ENCODE results near the gene ATG16L1.
"Not testable (repeated sequence)": the region's sequence is repeated elsewhere in the genome, so short reads cannot be mapped to it uniquely, and the experiment has no call there.

Gene ATG16L1

GRCh38 chr2:233331536-233331935 lies 80.1 kb downstream of the ATG16L1 start:
- peak in 1 of 2 donors; percentile 52 for DNase-seq (ENCODE audit: low read depth in 2 of 2)

- DNase-seq (ENCODE audit: low read depth in 2 of 2) = no peak
Measured at GRCh38 chr2:233332125-233332524, 80.7 kb downstream of the ATG16L1 start.

- DNase-seq (ENCODE audit: low read depth in 2 of 2) = no peak
Measured at GRCh38 chr2:233334915-233335314, 83.4 kb downstream of the ATG16L1 start.

- DNase-seq (ENCODE audit: low read depth in 2 of 2) = not testable (repeated sequence)
Measured at GRCh38 chr2:233336091-233336490, 84.6 kb downstream of the ATG16L1 start.

GRCh38 chr2:233336541-233336940 lies 85.1 kb downstream of the ATG16L1 start:
- DNase-seq (ENCODE audit: low read depth in 2 of 2) = no peak

- no peak for DNase-seq (ENCODE audit: low read depth in 2 of 2)
Measured at GRCh38 chr2:233338046-233338445, 86.6 kb downstream of the ATG16L1 start.

- no peak for DNase-seq (ENCODE audit: low read depth in 2 of 2)
Measured at GRCh38 chr2:233338812-233339368, 87.4 kb downstream of the ATG16L1 start.

- no peak for DNase-seq (ENCODE audit: low read depth in 2 of 2)
Measured at GRCh38 chr2:233339427-233339826, 88.0 kb downstream of the ATG16L1 start.

- no peak for DNase-seq (ENCODE audit: low read depth in 2 of 2)
Measured at GRCh38 chr2:233341296-233341695, 89.8 kb downstream of the ATG16L1 start.

GRCh38 chr2:233342301-233342700 lies 90.8 kb downstream of the ATG16L1 start:
- DNase-seq (ENCODE audit: low read depth in 2 of 2) = no peak

- DNase-seq (ENCODE audit: low read depth in 2 of 2) = no peak
Measured at GRCh38 chr2:233343171-233343705, 91.8 kb downstream of the ATG16L1 start.
